HCT116 (cell line): ENCODE measurements around the gene RIMOC1.

Experiments
- EGR1 ChIP-seq: IDR thresholded peaks from 2 replicates; pipeline ENCODE4 v1.6.1; 2012; ENCODE audit warnings: low read depth
- EZH2 ChIP-seq: fragments of 200-600 bp; sonication (generic); IDR thresholded peaks from 2 replicates; pipeline ENCODE4 v1.6.1; 2017; ENCODE audit warnings: antibody characterized with exemption, mixed run types
- EZH2phosphoT487 ChIP-seq: fragments of 200-600 bp; IDR thresholded peaks from 2 replicates; pipeline ENCODE4 v1.6.1; 2018; ENCODE audit warnings: antibody characterized with exemption, borderline replicate concordance
- JUND ChIP-seq: IDR thresholded peaks from 2 replicates; pipeline ENCODE4 v1.6.1; 2012
- POLR2A ChIP-seq: IDR thresholded peaks from 2 replicates; pipeline ENCODE4 v1.7.0; 2011; ENCODE audit warnings: borderline replicate concordance; ENCODE audit not compliant: insufficient read depth, insufficient read length; ENCODE audit errors: extremely low read depth
- POLR2AphosphoS5 ChIP-seq: IDR thresholded peaks from 2 replicates; pipeline ENCODE4 v1.6.1; 2011; ENCODE audit warnings: mild to moderate bottlenecking, low read depth, low read length, moderate library complexity
- SP1 ChIP-seq: IDR thresholded peaks from 2 replicates; pipeline ENCODE4 v1.6.1; 2012; ENCODE audit warnings: low read depth
- SRF ChIP-seq: IDR thresholded peaks from 2 replicates; pipeline ENCODE4 v1.6.1; 2012; ENCODE audit warnings: low read depth
- TCF7L2 ChIP-seq: IDR thresholded peaks from 2 replicates; pipeline ENCODE4 v1.7.0; 2011; ENCODE audit warnings: borderline replicate concordance, inconsistent platforms; ENCODE audit not compliant: insufficient read depth, insufficient read length; ENCODE audit errors: extremely low read depth
- ZFX ChIP-seq: fragments of 450-650 bp; IDR thresholded peaks from 2 replicates; pipeline ENCODE4 v1.6.1; 2017
- ZNF274 ChIP-seq: fragments of 200-500 bp; sonication (Bioruptor generic); IDR thresholded peaks from 2 replicates; pipeline ENCODE4 v1.6.1; 2014; ENCODE audit warnings: mild to moderate bottlenecking, low read depth, low read length, inconsistent platforms
- TF ChIP-seq, protein P1 (sequence below), 3 experiments: fragments of 200-600 bp in 1 of 3; sonication (generic) in 1 of 3; IDR thresholded peaks in 2 of 3; conservative IDR thresholded peaks in 1 of 3; 2 replicates each; pipeline ENCODE4 v1.5.1; 2012 to 2017; ENCODE audit warnings: low read depth in 2 of 3, low read length in 2 of 3, antibody characterized with exemption in 1 of 3, borderline replicate concordance in 1 of 3, control low read depth in 1 of 3, mild to moderate bottlenecking in 1 of 3, mixed read lengths in 1 of 3, mixed run types in 1 of 3, moderate library complexity in 1 of 3; ENCODE audit not compliant: insufficient read depth in 1 of 3
- TF ChIP-seq, protein P2 (sequence below): IDR thresholded peaks from 2 replicates; pipeline ENCODE4 v1.6.1; 2011; ENCODE audit warnings: mild to moderate bottlenecking, low read length, moderate library complexity; ENCODE audit not compliant: insufficient replicate concordance; ENCODE audit errors: extremely low read depth
- TF ChIP-seq, protein P3 (sequence below): IDR thresholded peaks from 2 replicates; pipeline ENCODE4 v1.6.1; 2012

DNA sequence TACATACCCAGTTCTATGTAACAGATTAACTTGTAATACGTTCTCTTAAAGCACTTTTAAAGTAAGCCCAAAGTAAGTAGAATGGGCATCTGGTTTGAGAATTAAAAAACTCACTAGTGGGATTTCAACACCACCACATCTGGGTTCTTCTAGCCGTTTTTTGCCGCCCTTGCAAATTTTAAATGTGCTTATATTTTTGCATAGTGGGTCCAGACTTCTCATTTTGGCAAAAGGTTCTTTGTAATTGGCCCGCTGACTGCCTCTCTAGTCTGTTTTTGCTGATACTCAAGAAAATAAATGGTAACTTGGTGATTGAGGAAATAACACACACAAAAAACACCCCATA, 20.4 kb downstream of the RIMOC1 start:
- TF ChIP-seq POLR2A (no peak), EZH2 (no peak), SRF (no peak), EZH2phosphoT487 (no peak), POLR2AphosphoS5 (no peak), JUND (no peak), SP1 (no peak), ZNF274 (no peak), EGR1 (no peak), TCF7L2 (no peak), ZFX (no peak)
- TF ChIP-seq, protein P1, sequence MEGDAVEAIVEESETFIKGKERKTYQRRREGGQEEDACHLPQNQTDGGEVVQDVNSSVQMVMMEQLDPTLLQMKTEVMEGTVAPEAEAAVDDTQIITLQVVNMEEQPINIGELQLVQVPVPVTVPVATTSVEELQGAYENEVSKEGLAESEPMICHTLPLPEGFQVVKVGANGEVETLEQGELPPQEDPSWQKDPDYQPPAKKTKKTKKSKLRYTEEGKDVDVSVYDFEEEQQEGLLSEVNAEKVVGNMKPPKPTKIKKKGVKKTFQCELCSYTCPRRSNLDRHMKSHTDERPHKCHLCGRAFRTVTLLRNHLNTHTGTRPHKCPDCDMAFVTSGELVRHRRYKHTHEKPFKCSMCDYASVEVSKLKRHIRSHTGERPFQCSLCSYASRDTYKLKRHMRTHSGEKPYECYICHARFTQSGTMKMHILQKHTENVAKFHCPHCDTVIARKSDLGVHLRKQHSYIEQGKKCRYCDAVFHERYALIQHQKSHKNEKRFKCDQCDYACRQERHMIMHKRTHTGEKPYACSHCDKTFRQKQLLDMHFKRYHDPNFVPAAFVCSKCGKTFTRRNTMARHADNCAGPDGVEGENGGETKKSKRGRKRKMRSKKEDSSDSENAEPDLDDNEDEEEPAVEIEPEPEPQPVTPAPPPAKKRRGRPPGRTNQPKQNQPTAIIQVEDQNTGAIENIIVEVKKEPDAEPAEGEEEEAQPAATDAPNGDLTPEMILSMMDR (IDR thresholded peaks at IDR 0.05 in 2 of 3, conservative IDR thresholded peaks at IDR 0.05 in 1 of 3; ENCODE audit: borderline replicate concordance in 1 of 3, insufficient read depth in 1 of 3, low read depth in 2 of 3, low read length in 2 of 3) = no peak
- TF ChIP-seq, protein P2, sequence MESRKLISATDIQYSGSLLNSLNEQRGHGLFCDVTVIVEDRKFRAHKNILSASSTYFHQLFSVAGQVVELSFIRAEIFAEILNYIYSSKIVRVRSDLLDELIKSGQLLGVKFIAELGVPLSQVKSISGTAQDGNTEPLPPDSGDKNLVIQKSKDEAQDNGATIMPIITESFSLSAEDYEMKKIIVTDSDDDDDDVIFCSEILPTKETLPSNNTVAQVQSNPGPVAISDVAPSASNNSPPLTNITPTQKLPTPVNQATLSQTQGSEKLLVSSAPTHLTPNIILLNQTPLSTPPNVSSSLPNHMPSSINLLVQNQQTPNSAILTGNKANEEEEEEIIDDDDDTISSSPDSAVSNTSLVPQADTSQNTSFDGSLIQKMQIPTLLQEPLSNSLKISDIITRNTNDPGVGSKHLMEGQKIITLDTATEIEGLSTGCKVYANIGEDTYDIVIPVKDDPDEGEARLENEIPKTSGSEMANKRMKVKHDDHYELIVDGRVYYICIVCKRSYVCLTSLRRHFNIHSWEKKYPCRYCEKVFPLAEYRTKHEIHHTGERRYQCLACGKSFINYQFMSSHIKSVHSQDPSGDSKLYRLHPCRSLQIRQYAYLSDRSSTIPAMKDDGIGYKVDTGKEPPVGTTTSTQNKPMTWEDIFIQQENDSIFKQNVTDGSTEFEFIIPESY = no peak
- TF ChIP-seq, protein P3, sequence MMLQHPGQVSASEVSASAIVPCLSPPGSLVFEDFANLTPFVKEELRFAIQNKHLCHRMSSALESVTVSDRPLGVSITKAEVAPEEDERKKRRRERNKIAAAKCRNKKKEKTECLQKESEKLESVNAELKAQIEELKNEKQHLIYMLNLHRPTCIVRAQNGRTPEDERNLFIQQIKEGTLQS = no peak
